ENCODE data around the gene CCND3. TPM values are rescaled to one million over a fixed set of nuclear protein-coding genes. Genes with fewer than 3 reads are reported as not detected.

The CCND3 gene
- total and polyA plus RNA-seq, 10 of the 15 experiments (the other 5 are each of a cell fraction or from before 2014, with no cell fraction given) = 6.0 to 86.4 (median 31.5) TPM

GRCh38 chr6:41892921-41893564 is 48.6 kb downstream of the CCND3 start:
- H4K20me1 ChIP-seq (ENCODE audit: control insufficient read depth, insufficient read depth) = no peaks in the 10 kb centered on the region
- no peak overlapping the region for H3K4me2 ChIP-seq (ENCODE audit: control insufficient read depth, insufficient read depth)
- FAIRE-seq (no peak), ATAC-seq (no peak), DNase-seq (ENCODE audit: low read depth, low spot score) (no peak)
- ChIA-PET POLR2A (interaction anchor here (0.5 to 1.4 kb wide), 4 partner anchors 10 to 151 kb away, joined by 3 to 10 read pairs (median 4); partner anchors contain the start of genes BYSL and MED20), RAD21 (ENCODE audit: unreplicated experiment) (interaction anchor here (0.9 to 1.1 kb wide), 2 partner anchors 146 to 151 kb away, joined by 3 to 4 read pairs; no protein-coding TSS in a partner anchor), CTCF (interaction anchor here (0.6 to 4.9 kb wide), 6 partner anchors 10 to 150 kb away, joined by 3 to 31 read pairs (median 3); partner anchors contain the start of genes BYSL and MED20), SMC1A (ENCODE audit: uncharacterized antibody, unreplicated experiment) (interaction anchor here (0.7 to 2.2 kb wide), 10 partner anchors 10 to 560 kb away, joined by 3 to 12 read pairs (median 3); partner anchors contain the start of gene TAF8)
- H3K27me3 ChIP-seq (replicated peaks in 1 of 2; ENCODE audit: control insufficient read depth in 2 of 2, insufficient read depth in 2 of 2, low read length in 1 of 2) = no peaks in the 10 kb centered on the region
- H3K27ac ChIP-seq (ENCODE audit: control insufficient read depth, insufficient read depth) = no peak overlapping the region
- 96% methylated on average over 4 of the region's 4 CpGs for WGBS (ENCODE audit: insufficient coverage, insufficient replicate concordance, low lambda C conversion rate, missing lambda C conversion rate)
- TF ChIP-seq EGR1 (IDR thresholded peaks at IDR 0.05; ENCODE audit: borderline replicate concordance in 1 of 2, low read depth in 2 of 2, low read length in 2 of 2) (no peak), NBN (IDR thresholded peaks at IDR 0.05) (no peak), ZNF217 (IDR thresholded peaks at IDR 0.05) (no peak), BACH1 (IDR thresholded peaks at IDR 0.05; ENCODE audit: borderline replicate concordance) (no peak), FOS (IDR thresholded peaks at IDR 0.05; ENCODE audit: borderline replicate concordance, extremely low read depth, insufficient read length) (no peak), RUNX3 (IDR thresholded peaks at IDR 0.05; ENCODE audit: low read length) (no peak), MYB (IDR thresholded peaks at IDR 0.05; ENCODE audit: borderline replicate concordance, low read depth, low read length) (no peak), MYC (IDR thresholded peaks at IDR 0.05; ENCODE audit: insufficient read depth, insufficient read length, insufficient replicate concordance, low read length, severe bottlenecking) (no peak), MEF2B (IDR thresholded peaks at IDR 0.05; ENCODE audit: partially characterized antibody, poor library complexity, severe bottlenecking) (no peak), PAX8 (IDR thresholded peaks at IDR 0.05) (no peak), MAX (IDR thresholded peaks at IDR 0.05; ENCODE audit: low read depth, low read length) (no peak), HDGF (IDR thresholded peaks at IDR 0.05) (no peak), POLR2AphosphoS5 (IDR thresholded peaks at IDR 0.05; ENCODE audit: low read length) (no peak), NR2C2 (IDR thresholded peaks at IDR 0.05; ENCODE audit: borderline replicate concordance, control insufficient read depth, insufficient read length, low read depth) (no peak), CEBPB (IDR thresholded peaks at IDR 0.05; ENCODE audit: borderline replicate concordance in 1 of 2, low read depth in 2 of 2, low read length in 2 of 2) (no peak), CHD4 (IDR thresholded peaks at IDR 0.05) (no peak)
- no TSS peak for BruUV-seq (replicated peaks)
- H3K36me3 ChIP-seq (ENCODE audit: control insufficient read depth in 2 of 2, insufficient read depth in 2 of 2, low read length in 1 of 2) = no peaks in the 10 kb centered on the region
- no peak overlapping the region for H3K9ac ChIP-seq (ENCODE audit: control insufficient read depth, insufficient read depth, low read length)
- no peak overlapping the region for H3K4me3 ChIP-seq
- peaks cover 2% of the 10 kb centered on the region; the same call in 1 of the 2 replicates for H3K79me2 ChIP-seq (ENCODE audit: control insufficient read depth, insufficient read depth, low read length)
- no peaks in the 10 kb centered on the region for H3K9me3 ChIP-seq (replicated peaks; ENCODE audit: control insufficient read depth, insufficient read depth, low read length)
- intact Hi-C loops (cut with micrococcal nuclease; ENCODE audit: unreplicated experiment) (no loop called here), in situ Hi-C loops (cut with MboI) (no loop called here)
- peaks cover 6% of the 10 kb centered on the region; the same call in 1 of the 2 replicates for H3K4me1 ChIP-seq (ENCODE audit: control insufficient read depth, insufficient read depth, low read length)
- no peak overlapping the region for H2AFZ ChIP-seq (ENCODE audit: control insufficient read depth, low read depth, low read length)

Data from GM12878 (cell line).